Measurements from ENCODE around the gene ACSL5.

DNA sequence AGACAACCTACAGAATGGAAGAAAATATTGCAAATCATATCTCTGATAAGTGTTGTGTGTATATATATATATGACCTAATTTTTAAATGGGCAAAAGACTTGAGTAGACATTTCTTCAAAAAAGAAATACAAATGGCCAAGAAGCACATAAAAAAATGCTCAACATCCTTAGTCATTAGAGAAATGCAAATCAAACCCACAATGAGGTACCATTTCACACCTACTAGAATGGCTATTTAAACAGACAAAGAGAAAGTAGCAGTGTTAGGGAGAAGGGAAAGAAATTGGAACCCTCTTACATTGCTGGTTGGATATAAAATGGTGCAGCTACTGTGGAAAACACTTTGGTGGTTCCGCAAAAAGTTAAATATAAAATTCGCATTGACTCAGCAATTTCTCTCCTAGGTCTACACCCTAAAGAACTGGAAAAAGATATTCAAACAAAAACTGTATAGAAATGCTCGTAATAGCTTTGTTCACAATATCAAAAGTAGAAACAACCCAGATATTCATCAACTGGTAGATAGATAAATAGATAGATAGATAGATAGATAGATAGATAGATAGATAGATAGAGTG lies 16.3 kb downstream of the ACSL5 start:
- TF ChIP-seq, protein P1, sequence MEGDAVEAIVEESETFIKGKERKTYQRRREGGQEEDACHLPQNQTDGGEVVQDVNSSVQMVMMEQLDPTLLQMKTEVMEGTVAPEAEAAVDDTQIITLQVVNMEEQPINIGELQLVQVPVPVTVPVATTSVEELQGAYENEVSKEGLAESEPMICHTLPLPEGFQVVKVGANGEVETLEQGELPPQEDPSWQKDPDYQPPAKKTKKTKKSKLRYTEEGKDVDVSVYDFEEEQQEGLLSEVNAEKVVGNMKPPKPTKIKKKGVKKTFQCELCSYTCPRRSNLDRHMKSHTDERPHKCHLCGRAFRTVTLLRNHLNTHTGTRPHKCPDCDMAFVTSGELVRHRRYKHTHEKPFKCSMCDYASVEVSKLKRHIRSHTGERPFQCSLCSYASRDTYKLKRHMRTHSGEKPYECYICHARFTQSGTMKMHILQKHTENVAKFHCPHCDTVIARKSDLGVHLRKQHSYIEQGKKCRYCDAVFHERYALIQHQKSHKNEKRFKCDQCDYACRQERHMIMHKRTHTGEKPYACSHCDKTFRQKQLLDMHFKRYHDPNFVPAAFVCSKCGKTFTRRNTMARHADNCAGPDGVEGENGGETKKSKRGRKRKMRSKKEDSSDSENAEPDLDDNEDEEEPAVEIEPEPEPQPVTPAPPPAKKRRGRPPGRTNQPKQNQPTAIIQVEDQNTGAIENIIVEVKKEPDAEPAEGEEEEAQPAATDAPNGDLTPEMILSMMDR (IDR thresholded peaks at IDR 0.05): no peak
- TF ChIP-seq POLR2A (IDR thresholded peaks at IDR 0.05) (no peak), POLR2AphosphoS5 (IDR thresholded peaks at IDR 0.05) (no peak)

All from prostate gland (tissue), 2 donors.